HG03521 (cell line): ENCODE results near the gene MS4A14.
A peak's percentile ranks its signal among the peaks of the same experiment; 100 is the strongest.
"Not testable (repeated sequence)": the region's sequence is repeated elsewhere in the genome, so short reads cannot be mapped to it uniquely, and the experiment has no call there.

ENCODE experiments used
- ATAC-seq: cut with Tn5 transposase; IDR thresholded peaks from one replicate; pipeline ENCODE4 v1.9.1; 2021; ENCODE audit warnings: mild to moderate bottlenecking, moderate library complexity; ENCODE audit not compliant: unreplicated experiment

The MS4A14 gene

DNA sequence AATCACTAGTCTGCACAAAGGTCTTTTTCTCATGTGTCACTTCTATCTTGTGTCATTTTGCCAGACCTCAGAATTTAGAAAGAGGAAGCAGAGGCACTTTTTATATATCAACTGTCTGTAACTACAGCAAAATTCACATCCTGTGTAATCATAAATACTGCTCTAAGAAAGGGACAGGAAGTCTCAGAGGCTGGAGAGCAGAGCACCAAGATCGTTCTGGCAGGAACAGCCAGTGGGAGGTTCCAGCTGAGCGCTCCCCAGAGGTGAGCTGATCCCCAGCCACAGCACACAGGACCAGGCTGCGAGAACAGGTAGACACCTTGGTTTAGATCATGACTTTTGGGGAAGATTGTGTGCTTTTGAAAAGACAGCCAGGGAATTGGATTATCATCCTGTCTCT lies 17.9 kb upstream of the MS4A14 start, which contains the start of gene MS4A7:
TSS of gene MS4A7 (plus strand) at position 179 of the 400 bp plus-strand sequence. CDS start 4,610 bp downstream, outside the sequence.
- ATAC-seq = peak; percentile 92

DNA sequence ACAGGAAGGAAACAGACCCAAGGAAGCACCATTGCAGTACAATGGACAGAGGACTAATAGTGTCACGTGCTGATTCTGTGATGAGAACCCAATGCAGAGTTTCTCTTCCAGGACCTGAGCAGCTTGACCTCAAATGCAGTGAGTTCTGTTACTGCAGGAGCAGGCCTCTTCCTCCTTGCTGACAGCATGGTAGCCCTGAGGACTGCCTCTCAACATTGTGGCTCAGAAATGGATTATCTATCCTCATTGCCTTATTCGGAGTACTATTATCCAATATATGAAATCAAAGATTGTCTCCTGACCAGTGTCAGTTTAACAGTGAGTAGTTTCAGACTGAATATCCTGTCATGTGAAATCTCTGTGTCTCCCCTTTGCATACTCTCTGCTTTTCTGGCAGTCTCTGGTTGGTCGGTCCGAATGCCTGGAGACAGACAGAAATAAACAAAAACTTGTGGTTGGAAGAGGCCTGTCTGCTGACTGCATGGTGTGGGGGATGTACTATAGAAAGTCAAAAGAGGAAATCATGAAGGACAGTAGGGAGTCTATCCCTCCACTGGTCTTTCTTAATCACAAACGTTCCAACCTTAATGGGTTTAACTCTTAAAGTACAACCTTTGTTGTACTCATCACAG lies 6.9 kb upstream of the MS4A14 start:
- ATAC-seq = peak; percentile 85

DNA sequence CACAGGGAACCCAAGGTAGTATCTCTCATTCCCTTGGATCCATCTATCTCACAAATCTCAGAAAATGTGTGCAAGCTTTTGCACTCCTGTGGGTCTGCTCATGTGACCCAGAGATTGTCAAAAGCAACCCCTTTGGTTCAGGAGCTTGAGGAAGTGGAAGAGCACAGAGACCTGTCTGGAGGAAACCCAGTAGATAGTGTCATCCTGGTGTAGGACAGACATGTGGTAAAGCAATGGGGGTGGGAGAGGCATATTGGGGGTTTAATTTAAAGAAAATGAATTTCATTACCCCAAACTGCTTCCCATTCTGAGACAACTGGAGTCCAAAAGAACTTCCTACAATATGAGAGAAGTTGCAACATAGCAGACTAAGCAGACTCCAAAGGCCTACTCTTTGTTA lies 5.8 kb upstream of the MS4A14 start:
- ATAC-seq = no peak

DNA sequence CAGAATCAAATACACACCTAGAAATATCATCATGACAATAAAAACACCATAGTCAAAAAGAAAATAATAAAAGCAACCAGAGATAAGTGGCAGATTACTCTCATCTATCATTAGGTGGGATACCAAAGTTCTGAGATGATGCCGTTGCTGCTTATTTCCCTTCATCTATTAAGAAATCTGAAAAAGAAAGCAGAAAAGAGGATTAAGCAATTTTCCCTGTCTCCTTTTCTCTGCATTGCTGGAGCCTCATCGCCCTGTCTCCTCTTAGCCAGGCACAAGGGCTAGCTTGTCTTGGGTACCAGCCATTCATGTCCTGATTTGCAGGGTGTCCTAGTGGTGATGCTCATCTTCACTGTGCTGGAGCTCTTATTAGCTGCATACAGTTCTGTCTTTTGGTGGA lies 3.9 kb upstream of the MS4A14 start:
- no peak for ATAC-seq

DNA sequence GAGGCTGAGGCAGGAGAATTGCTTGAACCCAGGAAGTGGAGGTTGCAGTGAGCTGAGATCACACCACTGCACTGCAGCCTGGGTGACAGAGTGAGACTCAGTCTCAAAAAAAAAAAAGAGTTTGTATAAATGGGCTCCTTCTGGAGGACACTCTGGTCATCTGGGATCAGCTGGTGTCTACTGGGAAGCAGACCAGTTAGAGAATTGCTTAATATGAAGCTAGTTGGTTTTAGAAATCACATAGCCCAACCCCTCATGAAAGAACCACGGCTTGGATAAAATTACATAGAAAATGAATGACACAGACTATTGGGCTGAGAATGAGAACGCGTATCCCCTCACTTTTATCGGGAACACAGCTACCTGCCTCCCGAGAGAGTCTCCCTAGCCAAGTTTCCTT lies 3.2 kb upstream of the MS4A14 start:
- no peak for ATAC-seq

DNA sequence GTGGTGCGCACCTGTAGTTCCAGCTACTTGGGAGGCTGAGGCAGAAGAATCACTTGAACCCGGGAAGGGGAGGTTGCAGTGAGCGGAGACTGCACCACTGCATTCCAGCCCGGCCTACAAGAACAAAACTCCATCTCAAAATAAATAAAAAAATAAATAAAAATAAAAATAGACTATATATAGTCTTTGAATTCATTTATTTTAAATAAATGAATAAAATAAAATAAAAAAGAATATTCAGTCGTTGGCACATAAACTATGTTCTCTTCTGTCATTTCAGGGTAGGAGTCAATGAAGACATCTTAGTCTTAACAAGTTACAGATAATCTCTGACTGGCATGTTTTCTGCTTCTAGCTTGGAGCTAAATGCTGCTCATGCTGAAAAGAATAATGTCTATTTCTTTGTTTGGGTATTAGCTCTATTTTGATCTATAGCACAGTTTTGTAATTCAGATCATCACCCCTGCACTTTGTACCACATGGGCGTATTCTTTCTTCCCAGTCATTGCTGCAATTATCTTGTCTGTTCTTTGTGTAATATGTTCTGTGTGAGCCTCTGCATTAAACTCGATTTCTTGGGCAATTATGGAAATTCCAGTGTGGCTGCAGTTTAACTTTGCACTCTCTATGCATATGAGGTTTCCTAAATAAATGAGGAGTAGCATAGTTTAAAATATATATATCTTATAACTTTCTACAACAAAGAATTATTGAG lies 1.4 kb upstream of the MS4A14 start:
- no peak for ATAC-seq

DNA sequence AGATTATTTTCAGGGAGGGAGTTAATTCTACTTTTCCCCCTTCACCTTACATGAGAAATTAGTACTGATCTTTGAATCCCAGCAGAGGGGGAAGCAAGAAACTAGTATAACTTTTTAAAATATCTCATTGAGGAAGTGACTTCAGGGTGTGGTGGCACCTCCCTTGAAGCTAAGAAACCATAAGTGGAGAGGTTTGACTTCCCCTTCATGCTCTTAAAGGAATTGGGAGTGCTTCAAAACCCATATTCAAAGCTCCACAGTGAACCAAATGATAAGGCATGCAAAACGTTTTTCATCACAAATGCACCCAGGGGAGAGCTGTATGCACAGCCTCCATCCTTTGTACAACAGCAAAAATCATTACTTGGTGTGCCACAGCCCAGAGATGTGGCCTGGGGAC lies 540 bp downstream of the MS4A14 start:
- peak; percentile 50 for ATAC-seq

DNA sequence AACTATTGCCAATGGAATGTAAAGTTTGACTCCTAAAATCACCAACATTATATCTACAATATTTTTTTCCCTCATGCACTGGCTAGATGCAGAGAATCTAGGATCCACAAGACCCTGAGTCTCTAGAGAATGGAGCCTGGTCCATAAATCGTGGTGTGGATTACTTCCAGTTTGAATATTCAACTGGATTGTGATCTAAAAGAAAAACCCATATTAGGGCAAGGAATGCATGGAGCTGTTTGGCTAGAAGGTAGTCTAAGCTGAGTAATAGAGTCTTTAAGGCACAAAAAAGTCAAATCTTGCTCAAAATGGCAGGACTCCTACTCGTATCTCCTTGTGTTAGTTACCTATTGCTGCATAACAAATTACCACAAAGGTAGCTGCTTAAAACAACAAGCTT lies 23.8 kb downstream of the MS4A14 start:
- no peak for ATAC-seq

DNA sequence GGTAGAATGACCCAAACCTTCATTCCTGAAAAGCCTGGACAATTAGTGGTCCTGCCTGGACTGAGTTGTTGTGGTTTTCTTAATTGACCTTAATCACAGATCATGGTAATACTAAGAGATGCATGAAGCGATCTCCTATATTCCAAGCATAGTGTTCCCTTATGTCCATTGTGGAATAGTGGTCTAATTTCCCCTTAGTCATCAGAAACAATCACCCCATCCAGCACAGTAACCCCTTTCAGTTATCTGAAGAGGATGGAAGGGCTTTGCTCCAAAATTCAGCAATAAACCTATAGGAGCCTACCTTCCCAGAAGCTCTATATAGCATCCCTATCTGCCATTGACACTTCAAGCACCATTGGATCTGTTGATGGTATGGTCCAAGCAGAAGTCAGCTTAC lies 26.4 kb downstream of the MS4A14 start:
- ATAC-seq = no peak

DNA sequence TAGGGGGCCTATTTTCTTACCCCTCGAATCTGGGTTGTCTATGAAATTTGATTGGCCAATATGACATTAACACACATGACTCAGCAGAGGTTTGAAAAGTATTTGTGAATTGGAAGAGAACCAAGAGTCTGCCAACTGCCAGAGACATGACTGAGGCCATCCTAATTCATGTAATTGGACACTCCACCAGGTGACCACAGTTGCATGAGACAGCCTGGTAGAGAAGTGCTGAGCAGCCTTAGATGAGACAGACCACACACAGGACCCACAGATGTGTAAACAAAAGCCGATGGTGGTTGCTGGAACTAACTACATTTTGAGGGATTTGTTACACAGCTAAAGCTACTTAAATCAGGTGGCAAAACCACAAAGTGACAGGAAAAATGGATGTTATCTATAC lies 32.3 kb downstream of the MS4A14 start:
- ATAC-seq = no peak

DNA sequence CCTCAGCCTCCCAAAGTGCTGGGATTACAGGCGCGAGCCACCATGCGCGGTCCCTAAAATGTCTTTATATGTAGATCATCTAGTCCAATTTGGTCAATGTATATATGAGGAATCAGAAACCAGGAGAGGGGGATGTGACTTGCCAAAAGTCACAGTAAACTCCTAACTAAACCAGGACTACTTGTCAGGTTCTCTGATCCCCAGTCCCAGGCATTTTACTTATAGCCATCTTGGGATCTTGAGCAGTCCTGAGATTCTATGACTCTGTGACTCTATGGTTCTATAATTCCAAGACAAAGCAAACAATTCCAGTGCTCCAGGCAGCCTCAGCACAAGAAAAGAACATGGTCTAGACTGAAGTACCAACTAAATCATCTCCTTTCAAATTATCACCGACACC lies 33.0 kb downstream of the MS4A14 start, which contains the start of gene MS4A5:
TSS of gene MS4A5 (plus strand) at position 301 of the 400 bp plus-strand sequence. CDS start 103 bp downstream, outside the sequence.
- ATAC-seq = no peak

DNA sequence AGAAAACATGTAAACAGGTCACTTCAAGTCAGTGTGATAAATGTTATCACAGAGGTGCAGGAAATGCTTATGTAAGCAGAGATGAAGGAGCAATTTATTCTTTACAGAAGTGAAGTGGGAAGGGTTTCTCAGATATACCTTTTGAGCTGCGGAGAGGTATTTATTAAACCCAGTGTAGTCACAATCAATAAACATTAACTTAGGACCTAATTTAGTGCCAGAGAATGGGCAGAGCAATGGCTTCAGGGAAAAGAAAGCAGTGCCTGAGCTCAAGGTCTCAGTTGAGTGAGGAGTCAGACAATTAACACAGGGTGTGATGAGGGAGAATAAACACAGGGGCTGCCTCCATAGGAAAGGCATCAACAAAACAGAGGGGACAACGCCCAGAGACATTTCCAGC lies 35.0 kb downstream of the MS4A14 start:
- ATAC-seq = no peak

DNA sequence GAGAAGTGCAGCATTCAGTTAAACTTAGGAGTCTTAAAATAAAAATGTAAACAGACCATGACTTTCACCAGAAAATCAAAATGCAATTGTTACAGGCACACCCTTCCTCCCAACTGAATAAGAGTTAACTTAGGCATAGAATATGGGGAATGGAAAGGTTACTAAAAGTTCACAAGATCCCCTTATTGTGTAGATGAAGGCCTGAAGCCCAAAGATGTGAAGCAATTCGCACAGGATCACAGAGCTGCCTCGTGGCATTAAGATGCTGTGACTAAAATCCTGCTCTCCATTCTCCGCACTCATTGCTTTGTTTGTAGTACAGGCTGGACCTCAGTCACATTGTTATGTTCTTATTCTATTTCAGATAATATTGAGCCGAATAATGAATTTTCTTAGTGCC lies 37.1 kb downstream of the MS4A14 start:
- no peak for ATAC-seq

DNA sequence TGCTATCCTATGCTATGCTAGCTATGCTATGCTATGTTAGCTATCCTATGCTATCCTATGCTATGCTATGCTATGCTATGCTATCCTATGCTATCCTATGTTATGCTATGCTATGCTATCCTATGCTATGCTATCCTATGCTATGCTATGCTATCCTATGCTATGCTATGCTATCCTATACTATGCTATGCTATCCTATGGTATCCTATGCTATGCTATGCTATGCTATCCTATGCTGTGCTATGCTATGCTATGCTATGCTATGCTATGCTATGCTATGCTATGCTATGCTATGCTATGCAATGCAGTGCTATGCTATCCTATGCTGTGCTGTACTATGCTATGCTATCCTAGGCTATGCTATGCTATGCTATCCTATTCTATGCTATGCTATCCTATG lies 50.8 kb downstream of the MS4A14 start:
- no peak for ATAC-seq

DNA sequence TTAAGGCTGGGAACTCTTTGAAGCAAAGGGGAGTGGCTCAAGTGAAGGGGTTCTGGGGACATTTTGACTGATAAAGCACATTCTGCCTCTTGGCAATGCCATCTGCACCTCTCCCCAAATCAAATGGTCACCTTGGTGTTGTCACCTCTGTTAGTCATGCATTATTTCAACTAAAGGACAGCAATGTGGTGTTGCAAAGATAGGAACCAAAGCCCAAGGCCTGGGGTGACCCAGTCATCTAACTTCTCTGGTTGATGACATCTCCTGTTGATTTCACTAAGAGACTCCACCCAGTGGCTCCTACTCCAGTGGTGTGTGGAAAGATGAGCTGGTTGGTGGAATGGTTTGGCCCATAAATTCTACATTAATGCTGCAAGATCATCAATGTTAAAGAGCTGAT lies 51.6 kb downstream of the MS4A14 start:
- ATAC-seq = no peak

DNA sequence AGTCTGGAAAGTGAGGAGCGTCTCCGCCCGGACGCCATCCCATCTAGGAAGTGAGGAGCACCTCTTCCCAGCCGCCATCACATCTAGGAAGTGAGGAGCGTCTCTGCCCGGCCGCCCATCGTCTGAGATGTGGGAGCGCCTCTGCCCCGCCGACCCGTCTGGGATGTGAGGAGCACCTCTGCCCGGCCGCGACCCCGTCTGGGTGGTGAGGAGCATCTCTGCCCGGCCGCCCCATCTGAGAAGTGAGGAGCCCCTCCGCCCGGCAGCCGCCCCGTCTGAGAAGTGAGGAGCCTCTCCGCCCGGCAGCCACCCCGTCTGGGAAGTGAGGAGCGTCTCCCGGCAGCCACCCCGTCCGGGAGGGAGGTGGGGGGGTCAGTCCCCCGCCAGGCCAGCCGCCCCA lies 54.9 kb downstream of the MS4A14 start:
- ATAC-seq = not testable (repeated sequence)

DNA sequence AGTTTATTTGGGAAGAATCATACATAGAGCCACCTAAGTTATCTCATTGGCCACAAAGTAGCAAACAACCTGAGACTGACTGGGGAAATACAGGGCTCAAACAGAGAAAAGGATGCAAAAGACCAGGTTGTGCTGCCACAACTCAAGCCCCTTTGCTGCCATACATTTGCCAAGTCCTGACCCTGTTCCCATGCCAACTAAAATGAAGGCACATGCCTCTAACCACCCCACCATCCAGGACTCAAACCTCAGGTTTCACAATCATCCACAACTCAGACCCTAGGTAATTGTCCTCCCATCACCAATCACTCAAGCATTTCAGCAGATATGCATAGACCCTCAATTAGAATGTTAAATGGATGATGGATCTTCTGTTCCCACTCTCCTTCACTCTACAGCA lies 58.0 kb downstream of the MS4A14 start:
- no peak for ATAC-seq

DNA sequence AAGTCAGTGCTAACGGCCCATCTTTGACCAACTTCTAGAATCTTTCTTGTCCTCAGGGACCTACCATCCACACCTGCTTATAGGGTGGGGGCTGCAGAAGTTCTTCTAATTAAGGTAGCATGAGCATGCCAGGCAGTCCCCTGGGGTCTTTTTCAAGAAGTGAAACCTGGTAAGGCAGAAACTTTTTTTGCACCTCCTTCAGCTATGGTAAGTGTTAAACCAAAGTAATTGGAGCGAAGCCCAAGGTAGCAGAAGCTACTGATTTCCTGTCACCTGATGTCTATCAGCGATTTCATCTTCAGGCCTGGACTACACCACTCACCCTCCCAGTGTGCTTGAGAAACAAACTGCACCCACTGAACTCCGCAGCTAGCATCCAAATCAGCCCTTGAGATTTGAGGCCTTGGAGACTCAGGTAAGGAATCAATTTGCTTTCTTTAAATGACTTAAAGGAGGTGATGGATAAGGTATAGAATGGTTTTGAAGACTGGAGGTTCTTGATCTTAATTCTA lies 59.3 kb downstream of the MS4A14 start, which contains the start of gene MS4A1:
TSS of gene MS4A1 (plus strand) at position 317 of the 512 bp plus-strand sequence. CDS start 6,528 bp downstream, outside the sequence.
- ATAC-seq = peak; percentile 89

DNA sequence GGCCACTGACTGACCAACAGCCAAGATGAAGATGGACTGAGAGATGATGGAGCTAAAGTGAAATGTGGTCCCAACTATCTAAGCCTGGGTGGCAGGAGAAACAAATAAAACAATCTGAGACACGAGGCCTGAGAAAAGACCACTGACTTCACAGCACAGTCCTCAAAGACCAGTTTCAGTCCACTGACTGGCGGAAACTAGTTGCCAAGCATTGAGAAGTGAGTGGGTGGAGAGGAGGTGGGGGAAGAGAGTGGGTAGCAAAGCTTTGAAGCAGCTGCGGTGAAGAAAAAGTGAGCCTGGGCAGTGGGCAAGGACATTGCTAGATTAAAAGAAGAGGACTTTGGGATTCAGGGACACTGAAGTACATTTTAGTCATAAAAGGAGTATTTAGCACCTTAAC lies 61.3 kb downstream of the MS4A14 start:
- no peak for ATAC-seq

DNA sequence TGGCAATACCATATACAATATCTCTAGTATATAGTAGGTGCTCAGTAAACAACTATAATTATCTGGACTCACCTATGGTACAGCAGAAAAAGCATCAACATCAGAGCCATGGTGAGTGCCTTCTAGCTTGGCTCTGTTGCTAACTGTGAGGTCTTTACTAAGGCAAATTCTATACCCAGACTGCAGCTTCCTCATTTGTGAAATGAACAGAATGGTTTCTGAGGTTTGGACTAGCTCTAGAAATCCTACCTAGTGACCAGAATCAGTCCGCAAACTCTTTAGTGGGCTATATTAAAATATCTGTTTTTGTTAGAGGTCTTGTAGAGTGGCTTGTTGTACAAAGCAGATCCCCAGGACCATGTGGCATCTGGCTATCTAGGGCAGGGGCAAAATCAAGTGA lies 63.1 kb downstream of the MS4A14 start:
- ATAC-seq = peak; percentile 20
